ENCODE measurements around the gene OR52N1. TPM values are rescaled to one million over a fixed set of nuclear protein-coding genes. Genes with fewer than 3 reads are reported as not detected.

The OR52N1 gene
- total and polyA plus RNA-seq, 5 donors = not detected

DNA sequence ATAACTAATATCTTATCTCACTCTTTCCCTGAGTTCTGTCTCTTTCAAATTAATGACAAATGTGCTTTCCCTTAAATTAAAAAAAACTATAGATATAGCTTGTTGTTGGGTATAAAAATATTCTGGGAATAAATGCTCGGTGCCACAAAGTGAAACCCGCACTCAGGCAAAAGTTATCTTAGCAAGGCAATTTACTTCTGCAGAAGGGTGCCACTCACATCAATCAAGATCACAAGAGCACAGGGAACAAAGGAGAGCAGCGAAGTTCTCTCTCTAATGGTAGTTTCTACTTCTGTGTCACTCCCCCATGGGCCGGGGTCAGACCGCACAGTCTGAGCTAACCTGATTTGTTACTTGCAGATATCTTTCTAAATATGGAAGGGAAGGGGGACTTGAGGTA, 12.9 kb upstream of the OR52N1 start:
- intact Hi-C loops (cut with DNase I) = loop anchor here in 2 of 4 donors (10.0 kb wide), 2 partner anchors 199 to 679 kb away; no protein-coding TSS in a partner anchor
- H3K27ac ChIP-seq (ENCODE audit: low read length) = no peak overlapping the region
- no peak for DNase-seq
- no peak for ATAC-seq
- 90% methylated on average over 5 of the region's 5 CpGs for WGBS
- H3K4me3 ChIP-seq (ENCODE audit: low read length) = no peak overlapping the region
- H3K9me3 ChIP-seq (ENCODE audit: control insufficient read depth, low read length) = no peaks in the 10 kb centered on the region
- no peaks in the 10 kb centered on the region for H3K4me1 ChIP-seq (ENCODE audit: control insufficient read depth, insufficient read depth, low read length)
- H3K27me3 ChIP-seq (ENCODE audit: control insufficient read depth, insufficient read depth) = no peaks in the 10 kb centered on the region

DNA sequence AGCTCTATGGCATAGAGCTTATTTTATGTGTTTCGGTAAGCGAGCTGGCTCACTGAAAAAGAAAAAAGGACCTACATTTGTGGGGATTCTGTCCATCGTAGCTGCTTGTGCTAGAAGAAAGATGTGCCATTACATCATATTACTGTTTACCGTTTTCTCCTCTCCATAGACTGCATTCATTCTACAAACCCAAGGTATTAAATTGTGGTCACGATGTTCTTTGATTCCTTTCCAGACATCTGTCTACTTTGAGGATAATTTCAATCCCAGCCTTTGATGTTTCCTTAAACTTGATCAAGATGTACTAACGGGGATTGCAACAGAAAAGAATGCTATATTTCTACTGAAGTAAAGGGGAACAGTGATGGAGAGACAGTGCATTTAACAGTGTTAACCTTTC, 5.5 kb upstream of the OR52N1 start:
- no peaks in the 10 kb centered on the region for H3K27me3 ChIP-seq (ENCODE audit: control insufficient read depth, insufficient read depth)
- intact Hi-C loops (cut with DNase I) = no loop called here
- H3K9me3 ChIP-seq (ENCODE audit: control insufficient read depth, low read length) = no peaks in the 10 kb centered on the region
- H3K4me1 ChIP-seq (ENCODE audit: control insufficient read depth, insufficient read depth, low read length) = no peaks in the 10 kb centered on the region
- H3K4me3 ChIP-seq (ENCODE audit: low read length) = no peak overlapping the region
- WGBS = 83% methylated on average over 6 of the region's 6 CpGs
- DNase-seq (no peak), ATAC-seq (no peak)
- no peak overlapping the region for H3K27ac ChIP-seq (ENCODE audit: low read length)

DNA sequence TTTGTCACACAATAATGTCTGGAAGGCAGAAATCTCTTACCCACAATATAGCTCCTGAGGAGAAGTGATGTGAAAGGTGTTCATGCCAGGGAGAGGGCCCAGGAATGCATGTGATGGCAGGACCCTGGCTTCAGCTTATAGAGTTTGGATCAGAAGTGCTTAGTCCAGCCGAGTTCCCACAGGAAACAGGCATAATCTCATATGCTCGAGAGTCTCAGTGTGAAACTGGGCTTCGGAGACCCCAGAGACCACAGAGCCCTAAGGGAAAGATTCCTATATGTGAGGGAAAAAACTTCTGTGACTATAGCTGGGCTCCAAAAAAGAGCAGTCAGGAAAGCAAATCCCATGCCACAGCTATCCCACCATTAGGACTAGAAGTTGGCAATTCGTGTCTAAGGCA, 7.8 kb downstream of the OR52N1 start, which contains the start of gene OR52N5:
OR52N5 (minus strand) TSS at position 101 of the 400 bp plus-strand sequence. CDS start 4,721 bp downstream, outside the sequence.
- no peak within 1 kb of the TSS for H3K4me3 ChIP-seq (ENCODE audit: low read length)
- no peaks in the 10 kb centered on the region for H3K4me1 ChIP-seq (ENCODE audit: control insufficient read depth, insufficient read depth, low read length)
- ATAC-seq = no peak
- intact Hi-C loops (cut with DNase I) = no loop called here
- no peak for DNase-seq
- 38% methylated on average over 4 of the region's 4 CpGs for WGBS
- H3K9me3 ChIP-seq (ENCODE audit: control insufficient read depth, low read length) = no peaks in the 10 kb centered on the region
- no peak within 1 kb of the TSS for H3K27ac ChIP-seq (ENCODE audit: low read length)
- H3K27me3 ChIP-seq (ENCODE audit: control insufficient read depth, insufficient read depth) = no peaks in the 10 kb centered on the region

- intact Hi-C loops (cut with DNase I) = no loop called here
- 50% methylated on average over 1 of the region's 1 CpG for WGBS
- ATAC-seq (no peak), DNase-seq (no peak)
- no peak overlapping the region for H3K4me3 ChIP-seq (ENCODE audit: low read length)
- no peaks in the 10 kb centered on the region for H3K4me1 ChIP-seq (ENCODE audit: control insufficient read depth, insufficient read depth, low read length)
- H3K27me3 ChIP-seq (ENCODE audit: control insufficient read depth, insufficient read depth) = no peaks in the 10 kb centered on the region
- no peak overlapping the region for H3K27ac ChIP-seq (ENCODE audit: low read length)
- no peaks in the 10 kb centered on the region for H3K9me3 ChIP-seq (ENCODE audit: control insufficient read depth, low read length)
Measured at GRCh38 chr11:5767056-5767455, 24.0 kb downstream of the OR52N1 start.

GRCh38 chr11:5753943-5754342, 37.1 kb downstream of the OR52N1 start, which contains the start of gene OR52N4:
TSS of gene OR52N4 (plus strand) at chr11:5754243. CDS start at chr11:5754741, 498 bp downstream.
- 91% methylated on average over 1 of the region's 1 CpG for WGBS
- H3K27ac ChIP-seq (ENCODE audit: low read length) = no peak within 1 kb of the TSS
- no peaks in the 10 kb centered on the region for H3K9me3 ChIP-seq (ENCODE audit: control insufficient read depth, low read length)
- H3K27me3 ChIP-seq (ENCODE audit: control insufficient read depth, insufficient read depth) = no peaks in the 10 kb centered on the region
- DNase-seq (no peak), ATAC-seq (no peak)
- no peaks in the 10 kb centered on the region for H3K4me1 ChIP-seq (ENCODE audit: control insufficient read depth, insufficient read depth, low read length)
- H3K4me3 ChIP-seq (ENCODE audit: low read length) = no peak within 1 kb of the TSS
- intact Hi-C loops (cut with DNase I) = no loop called here

DNA sequence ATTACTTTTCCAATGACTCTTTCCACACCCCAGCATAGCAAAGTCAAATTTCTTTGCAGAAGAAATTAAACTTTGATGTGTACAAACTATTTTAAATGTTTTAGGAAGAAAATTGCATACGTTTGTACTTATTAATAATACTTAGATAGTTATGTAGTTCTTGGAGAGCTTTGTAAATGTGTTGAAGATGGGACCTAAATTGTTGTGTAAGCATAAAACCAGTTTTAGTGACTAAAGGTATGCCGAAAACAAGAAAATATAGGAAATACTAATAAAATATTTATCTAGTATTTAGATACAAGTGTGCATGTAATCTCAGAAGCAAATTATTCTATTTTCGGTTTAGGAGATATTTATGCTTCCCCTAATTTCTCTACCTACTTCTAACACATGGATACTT, 41.2 kb downstream of the OR52N1 start:
- DNase-seq (no peak), ATAC-seq (no peak)
- H3K27ac ChIP-seq (ENCODE audit: low read length) = no peak overlapping the region
- no peaks in the 10 kb centered on the region for H3K9me3 ChIP-seq (ENCODE audit: control insufficient read depth, low read length)
- WGBS = 76% methylated on average over 3 of the region's 3 CpGs
- H3K4me1 ChIP-seq (ENCODE audit: control insufficient read depth, insufficient read depth, low read length) = no peaks in the 10 kb centered on the region
- intact Hi-C loops (cut with DNase I) = no loop called here
- no peak overlapping the region for H3K4me3 ChIP-seq (ENCODE audit: low read length)
- no peaks in the 10 kb centered on the region for H3K27me3 ChIP-seq (ENCODE audit: control insufficient read depth, insufficient read depth)

- H3K27ac ChIP-seq (ENCODE audit: low read length) = no peak overlapping the region
- 86% methylated on average over 3 of the region's 3 CpGs for WGBS
- no peaks in the 10 kb centered on the region for H3K27me3 ChIP-seq (ENCODE audit: control insufficient read depth, insufficient read depth)
- ATAC-seq (no peak), DNase-seq (no peak)
- H3K4me1 ChIP-seq (ENCODE audit: control insufficient read depth, insufficient read depth, low read length) = no peaks in the 10 kb centered on the region
- intact Hi-C loops (cut with DNase I) = no loop called here
- H3K9me3 ChIP-seq (ENCODE audit: control insufficient read depth, low read length) = no peaks in the 10 kb centered on the region
- H3K4me3 ChIP-seq (ENCODE audit: low read length) = no peak overlapping the region
Measured at GRCh38 chr11:5746614-5747013, 44.5 kb downstream of the OR52N1 start.

DNA sequence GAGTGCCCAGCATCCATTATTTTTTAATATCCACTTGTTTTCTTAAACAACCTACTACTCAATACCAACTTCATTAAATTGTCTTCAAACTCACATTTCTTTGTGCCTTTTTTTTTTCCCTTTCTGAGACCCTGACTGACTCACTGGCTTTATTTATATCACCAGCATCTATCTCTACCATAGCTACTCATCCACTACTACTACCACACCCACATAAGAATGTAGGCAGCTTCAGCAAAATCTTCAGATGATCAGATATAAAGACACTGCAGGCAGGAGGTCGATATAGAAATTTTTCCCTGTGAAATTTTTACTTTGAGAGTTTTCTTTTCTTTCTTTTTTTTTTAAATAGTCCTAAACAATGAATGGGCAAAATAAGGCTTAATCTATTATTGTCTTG, 52.6 kb downstream of the OR52N1 start:
- DNase-seq = no peak
- H3K4me3 ChIP-seq (ENCODE audit: low read length) = no peak overlapping the region
- H3K27ac ChIP-seq (ENCODE audit: low read length) = no peak overlapping the region
- no peaks in the 10 kb centered on the region for H3K27me3 ChIP-seq (ENCODE audit: control insufficient read depth, insufficient read depth)
- intact Hi-C loops (cut with DNase I) = no loop called here
- H3K9me3 ChIP-seq (ENCODE audit: control insufficient read depth, low read length) = peaks cover 2% of the 10 kb centered on the region
- H3K4me1 ChIP-seq (ENCODE audit: control insufficient read depth, insufficient read depth, low read length) = no peaks in the 10 kb centered on the region
- 43% methylated on average over 1 of the region's 1 CpG for WGBS
- no peak for ATAC-seq

- Histone ChIP-seq H3K9me3 (ENCODE audit: control insufficient read depth, low read length) (peaks cover 2% of the 10 kb centered on the region), H3K4me3 (ENCODE audit: low read length) (no peak overlapping the region), H3K27ac (ENCODE audit: low read length) (no peak overlapping the region), H3K27me3 (ENCODE audit: control insufficient read depth, insufficient read depth) (no peaks in the 10 kb centered on the region), H3K4me1 (ENCODE audit: control insufficient read depth, insufficient read depth, low read length) (no peaks in the 10 kb centered on the region)
- ATAC-seq (no peak), DNase-seq (no peak)
- 81% methylated on average over 6 of the region's 6 CpGs for WGBS
- intact Hi-C loops (cut with DNase I) = no loop called here
Measured at GRCh38 chr11:5737670-5738392, 53.2 kb downstream of the OR52N1 start.

- DNase-seq (no peak), ATAC-seq (no peak)
- Histone ChIP-seq H3K4me1 (ENCODE audit: control insufficient read depth, insufficient read depth, low read length) (no peaks in the 10 kb centered on the region), H3K4me3 (ENCODE audit: low read length) (no peak overlapping the region), H3K27me3 (ENCODE audit: control insufficient read depth, insufficient read depth) (no peaks in the 10 kb centered on the region), H3K9me3 (ENCODE audit: control insufficient read depth, low read length) (peaks cover 2% of the 10 kb centered on the region), H3K27ac (ENCODE audit: low read length) (no peak overlapping the region)
- intact Hi-C loops (cut with DNase I) = no loop called here
Measured at GRCh38 chr11:5737091-5737490, 54.0 kb downstream of the OR52N1 start.

Measured in right cardiac atrium (tissue), 5 donors.